GM03348 (cell line): ENCODE results near the gene JPH3.

ENCODE experiments used
- DNase-seq: peaks from one replicate; pipeline ENCODE4 v3.0.0; 2012; ENCODE audit warnings: low spot score

JPH3 gene

GRCh38 chr16:87601401-87601981 lies 817 bp upstream of the JPH3 start:
- no peak for DNase-seq

- no peak for DNase-seq
These were observed 744 bp downstream of the JPH3 start for GRCh38 chr16:87602821-87603683.

GRCh38 chr16:87603684-87604633 lies 1.7 kb downstream of the JPH3 start:
- DNase-seq = no peak

GRCh38 chr16:87604634-87605111 lies 2.4 kb downstream of the JPH3 start:
- DNase-seq = no peak

- no peak for DNase-seq
These were observed 4.9 kb downstream of the JPH3 start for GRCh38 chr16:87607223-87607622.

GRCh38 chr16:87607871-87608270 lies 5.6 kb downstream of the JPH3 start:
- DNase-seq = no peak

- DNase-seq = peak; percentile 92
These were observed 6.2 kb downstream of the JPH3 start for GRCh38 chr16:87608400-87608985.

- DNase-seq = no peak
These were observed 7.7 kb downstream of the JPH3 start for GRCh38 chr16:87610026-87610425.

GRCh38 chr16:87611456-87611855 lies 9.1 kb downstream of the JPH3 start:
- no peak for DNase-seq

GRCh38 chr16:87613961-87614360 lies 11.7 kb downstream of the JPH3 start:
- DNase-seq = no peak

GRCh38 chr16:87615621-87616041 lies 13.3 kb downstream of the JPH3 start:
- no peak for DNase-seq

- DNase-seq = no peak
These were observed 14.2 kb downstream of the JPH3 start for GRCh38 chr16:87616556-87616955.

- no peak for DNase-seq
These were observed 15.9 kb downstream of the JPH3 start for GRCh38 chr16:87618216-87618615.

- DNase-seq = no peak
These were observed 17.3 kb downstream of the JPH3 start for GRCh38 chr16:87619360-87620200.

GRCh38 chr16:87620201-87620495 lies 17.8 kb downstream of the JPH3 start:
- no peak for DNase-seq

- no peak for DNase-seq
These were observed 19.2 kb downstream of the JPH3 start for GRCh38 chr16:87621550-87621829.

- no peak for DNase-seq
These were observed 19.8 kb downstream of the JPH3 start for GRCh38 chr16:87621976-87622713.

GRCh38 chr16:87622756-87623319 lies 20.5 kb downstream of the JPH3 start:
- DNase-seq = no peak

GRCh38 chr16:87625241-87625797 lies 23.0 kb downstream of the JPH3 start:
- DNase-seq = no peak

GRCh38 chr16:87626401-87626800 lies 24.1 kb downstream of the JPH3 start:
- DNase-seq = no peak
